ENCODE measurements around the gene THRSP. TPM values are rescaled to one million over a fixed set of nuclear protein-coding genes. Genes with fewer than 3 reads are reported as not detected.
A peak's percentile ranks its signal among the peaks of the same experiment; 100 is the strongest.

The THRSP gene
- total RNA-seq, 6 experiments from 2014 or later = 3.0 to 92.0 (median 40.1) TPM

DNA sequence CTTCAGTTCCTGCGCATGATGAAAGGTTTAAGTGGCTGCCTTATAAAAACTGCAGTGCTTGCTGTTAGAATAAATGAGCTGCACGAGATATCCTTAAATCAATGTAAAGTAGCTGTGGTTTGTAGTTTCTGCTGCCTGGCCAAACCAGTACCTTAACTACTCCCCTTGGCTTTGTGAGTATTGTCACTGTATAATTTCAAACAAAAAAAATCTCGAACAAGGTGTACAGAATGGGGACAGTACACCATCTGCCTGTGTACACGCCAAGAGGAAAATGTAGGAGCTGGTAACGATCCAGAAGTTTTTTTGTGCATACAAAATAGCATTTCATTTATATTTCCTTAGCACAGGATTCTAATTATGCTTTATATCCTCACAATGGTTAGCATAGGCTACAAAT lies 36.6 kb downstream of the THRSP start:
- ATAC-seq (no peak), DNase-seq (no peak)
- Histone ChIP-seq H3K27ac (no peak overlapping the region), H3K4me3 (no peak overlapping the region), H3K4me1 (peaks cover 0 to 4% (median 0%) of the 10 kb centered on the region in 4 donors), H3K36me3 (peaks cover 0 to 11% (median 0%) of the 10 kb centered on the region in 4 donors), H3K27me3 (no peaks in the 10 kb centered on the region), H3K9me3 (no peaks in the 10 kb centered on the region)
- TF ChIP-seq, protein P1, sequence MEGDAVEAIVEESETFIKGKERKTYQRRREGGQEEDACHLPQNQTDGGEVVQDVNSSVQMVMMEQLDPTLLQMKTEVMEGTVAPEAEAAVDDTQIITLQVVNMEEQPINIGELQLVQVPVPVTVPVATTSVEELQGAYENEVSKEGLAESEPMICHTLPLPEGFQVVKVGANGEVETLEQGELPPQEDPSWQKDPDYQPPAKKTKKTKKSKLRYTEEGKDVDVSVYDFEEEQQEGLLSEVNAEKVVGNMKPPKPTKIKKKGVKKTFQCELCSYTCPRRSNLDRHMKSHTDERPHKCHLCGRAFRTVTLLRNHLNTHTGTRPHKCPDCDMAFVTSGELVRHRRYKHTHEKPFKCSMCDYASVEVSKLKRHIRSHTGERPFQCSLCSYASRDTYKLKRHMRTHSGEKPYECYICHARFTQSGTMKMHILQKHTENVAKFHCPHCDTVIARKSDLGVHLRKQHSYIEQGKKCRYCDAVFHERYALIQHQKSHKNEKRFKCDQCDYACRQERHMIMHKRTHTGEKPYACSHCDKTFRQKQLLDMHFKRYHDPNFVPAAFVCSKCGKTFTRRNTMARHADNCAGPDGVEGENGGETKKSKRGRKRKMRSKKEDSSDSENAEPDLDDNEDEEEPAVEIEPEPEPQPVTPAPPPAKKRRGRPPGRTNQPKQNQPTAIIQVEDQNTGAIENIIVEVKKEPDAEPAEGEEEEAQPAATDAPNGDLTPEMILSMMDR (IDR thresholded peaks at IDR 0.05) = no peak
- TF ChIP-seq POLR2A (IDR thresholded peaks at IDR 0.05) = no peak
- intact Hi-C loops (cut with DNase I) = no loop called here
- 82% methylated on average over 5 of the region's 5 CpGs for WGBS (ENCODE audit: insufficient coverage, low coverage, low lambda C conversion rate, missing lambda C conversion rate)

DNA sequence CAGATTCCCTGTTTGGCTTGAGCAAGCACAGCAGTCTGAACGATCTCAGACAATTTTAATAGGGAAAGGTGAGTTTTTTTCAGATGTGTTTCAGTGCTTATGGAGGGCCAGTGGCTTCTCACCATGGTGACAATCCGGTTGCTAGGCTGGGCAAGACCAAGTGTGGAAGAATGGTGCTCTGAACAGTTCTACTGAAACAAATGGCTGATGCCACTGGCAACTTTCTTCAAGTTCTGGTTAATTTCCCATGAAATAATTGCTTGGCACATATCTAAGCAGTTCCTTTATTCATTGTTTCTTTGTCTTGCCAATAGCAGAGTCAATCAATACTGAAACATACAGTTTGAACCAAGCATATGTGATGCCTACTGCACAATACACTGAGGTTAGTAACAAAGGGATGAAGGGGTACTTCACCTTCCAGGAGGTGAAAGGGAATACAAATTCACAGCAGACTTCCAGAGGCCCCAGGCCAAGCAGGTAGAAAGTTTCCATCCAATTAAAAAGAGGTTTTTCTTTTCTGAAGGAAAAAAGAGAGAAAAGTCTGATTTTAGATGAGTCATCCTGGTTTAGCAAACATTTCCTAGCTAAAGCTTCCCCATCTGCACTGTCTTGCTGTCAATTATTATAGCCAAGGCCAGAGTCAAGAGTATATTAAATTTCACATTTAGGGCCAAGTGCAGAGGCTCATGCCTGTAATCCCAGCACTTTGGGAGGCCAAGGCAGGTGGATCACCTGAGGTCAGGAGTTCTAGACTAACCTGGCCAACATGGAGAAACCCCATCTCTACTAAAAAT lies 37.2 kb downstream of the THRSP start:
- H3K36me3 ChIP-seq = peaks cover 0 to 11% (median 0%) of the 10 kb centered on the region in 4 donors
- H3K9me3 ChIP-seq = no peaks in the 10 kb centered on the region
- intact Hi-C loops (cut with DNase I) = no loop called here
- H3K4me1 ChIP-seq = peaks cover 0 to 4% (median 0%) of the 10 kb centered on the region in 4 donors
- WGBS (ENCODE audit: insufficient coverage, low coverage, low lambda C conversion rate, missing lambda C conversion rate) = 90% methylated on average over 2 of the region's 2 CpGs
- no peak overlapping the region for H3K4me3 ChIP-seq
- H3K27me3 ChIP-seq = no peaks in the 10 kb centered on the region
- no peak overlapping the region for H3K27ac ChIP-seq
- TF ChIP-seq, protein P1 (IDR thresholded peaks at IDR 0.05) = no peak
- no peak for TF ChIP-seq POLR2A (IDR thresholded peaks at IDR 0.05)
- peak in 1 of 4 donors; percentile 77 for ATAC-seq
- no peak for DNase-seq

DNA sequence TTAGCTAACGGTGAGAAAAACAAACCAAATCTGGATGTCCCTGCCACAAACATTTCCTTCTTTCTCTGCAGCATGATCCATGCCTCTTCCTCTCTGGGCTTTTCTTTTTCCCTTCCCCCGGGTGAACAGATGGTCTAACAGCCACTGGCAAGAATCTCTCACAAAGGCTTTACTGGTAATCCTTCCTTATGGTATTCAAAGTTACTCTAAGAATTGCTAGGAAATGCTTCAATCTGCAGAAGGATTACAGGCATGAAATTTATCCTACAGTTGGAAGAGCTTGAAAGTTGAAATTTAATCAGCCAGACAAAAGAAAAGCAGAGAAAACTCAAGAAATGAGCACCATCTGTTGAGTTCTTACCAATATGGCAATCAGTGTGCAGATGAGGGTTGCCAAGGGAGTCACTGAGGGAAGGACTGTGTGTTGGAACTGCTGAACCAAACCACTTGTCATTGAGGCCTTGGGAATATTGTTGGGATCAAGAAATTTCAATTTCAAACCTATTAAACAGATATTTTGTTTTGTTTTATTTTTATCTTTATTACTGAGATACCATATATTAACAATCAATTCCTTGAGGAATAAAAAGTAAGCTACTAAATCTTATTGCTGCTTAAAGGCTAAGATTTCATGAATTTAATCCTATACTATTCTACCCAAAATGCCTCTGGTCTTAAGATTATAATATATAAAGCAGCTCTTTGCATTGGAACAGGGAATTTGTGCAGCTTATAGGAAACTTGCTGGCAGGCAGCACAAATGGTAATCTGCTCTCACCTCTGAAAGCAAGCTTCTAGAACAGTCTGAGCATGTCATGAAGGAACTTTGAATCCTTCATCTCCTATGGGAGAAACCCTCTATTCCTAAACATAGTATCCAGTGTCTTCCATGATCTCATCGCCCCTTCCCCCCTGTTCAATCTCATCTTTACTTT lies 45.7 kb downstream of the THRSP start:
- Histone ChIP-seq H3K4me3 (no peak overlapping the region), H3K36me3 (peaks cover 0 to 7% (median 0%) of the 10 kb centered on the region in 4 donors), H3K27ac (no peak overlapping the region), H3K27me3 (no peaks in the 10 kb centered on the region), H3K4me1 (no peaks in the 10 kb centered on the region), H3K9me3 (no peaks in the 10 kb centered on the region)
- no peak for TF ChIP-seq POLR2A (IDR thresholded peaks at IDR 0.05)
- TF ChIP-seq, protein P1 (IDR thresholded peaks at IDR 0.05) = no peak
- ATAC-seq = no peak
- DNase-seq = no peak
- 83% methylated on average over 2 of the region's 3 CpGs for WGBS (ENCODE audit: insufficient coverage, low coverage, low lambda C conversion rate, missing lambda C conversion rate)
- intact Hi-C loops (cut with DNase I) = no loop called here

DNA sequence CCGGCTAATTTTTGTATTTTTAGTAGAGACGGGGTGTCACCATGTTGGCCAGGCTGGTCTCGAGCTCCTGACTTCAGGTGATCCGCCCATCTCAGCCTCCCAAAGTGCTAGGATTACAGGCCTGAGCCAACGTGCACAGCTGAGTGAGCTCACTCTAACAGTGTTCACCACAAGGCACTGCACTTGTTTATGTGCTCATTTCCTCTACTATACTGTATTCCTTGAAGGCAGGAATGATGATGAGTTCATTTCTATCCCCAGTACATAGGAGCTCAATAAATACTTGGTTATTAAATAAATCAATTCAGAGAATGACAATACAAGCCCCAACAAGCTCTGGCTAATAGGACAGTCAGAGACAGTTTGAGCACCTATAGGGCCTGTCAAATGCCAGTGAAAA lies 46.7 kb downstream of the THRSP start:
- intact Hi-C loops (cut with DNase I) = no loop called here
- WGBS (ENCODE audit: insufficient coverage, low coverage, low lambda C conversion rate, missing lambda C conversion rate) = 85% methylated on average over 2 of the region's 5 CpGs
- no peak for TF ChIP-seq POLR2A (IDR thresholded peaks at IDR 0.05)
- TF ChIP-seq, protein P1 (IDR thresholded peaks at IDR 0.05) = no peak

More for the DNA sequence above, 46.7 kb downstream of the THRSP start:
- H3K27ac ChIP-seq = no peak overlapping the region
- no peaks in the 10 kb centered on the region for H3K9me3 ChIP-seq
- H3K4me3 ChIP-seq = no peak overlapping the region
- DNase-seq (no peak), ATAC-seq (no peak)
- H3K27me3 ChIP-seq = no peaks in the 10 kb centered on the region
- H3K4me1 ChIP-seq = no peaks in the 10 kb centered on the region
- peaks cover 0 to 7% (median 0%) of the 10 kb centered on the region in 4 donors for H3K36me3 ChIP-seq

All from right lobe of liver (tissue), 6 donors.